GM18861 (cell line): ENCODE data around the gene NELFA.

ENCODE experiments used
- ATAC-seq: cut with Tn5 transposase; IDR thresholded peaks from one replicate; pipeline ENCODE4 v1.9.1; 2021; ENCODE audit not compliant: unreplicated experiment

NELFA gene

GRCh38 chr4:2008921-2009650, at the start of gene NELFA:
Gene NELFA (minus strand): TSS chr4:2008974. CDS start chr4:2008959, 15 bp downstream.
- ATAC-seq, result peak; percentile 74

- ATAC-seq, result no peak
Observed at GRCh38 chr4:2057382-2058065, 48.8 kb upstream of the NELFA start.

GRCh38 chr4:2054217-2054616, 45.4 kb upstream of the NELFA start:
- ATAC-seq, result no peak

- no peak for ATAC-seq
Observed at GRCh38 chr4:2051086-2051485, 42.3 kb upstream of the NELFA start.

GRCh38 chr4:2049811-2050210, 41.0 kb upstream of the NELFA start:
- ATAC-seq, result no peak

- no peak for ATAC-seq
Observed at GRCh38 chr4:2049381-2049780, 40.6 kb upstream of the NELFA start.

- ATAC-seq, result no peak
Observed at GRCh38 chr4:2048831-2049230, 40.1 kb upstream of the NELFA start.

- no peak for ATAC-seq
Observed at GRCh38 chr4:2047781-2048581, 39.2 kb upstream of the NELFA start.

GRCh38 chr4:2047031-2047660, 38.4 kb upstream of the NELFA start:
- ATAC-seq, result no peak

GRCh38 chr4:2046031-2046961, 37.5 kb upstream of the NELFA start:
- no peak for ATAC-seq

GRCh38 chr4:2045518-2045951, 36.8 kb upstream of the NELFA start:
- no peak for ATAC-seq

- ATAC-seq, result no peak
Observed at GRCh38 chr4:2044542-2045517, 36.1 kb upstream of the NELFA start.

- no peak for ATAC-seq
Observed at GRCh38 chr4:2044119-2044485, 35.3 kb upstream of the NELFA start.

GRCh38 chr4:2043396-2044118, 34.8 kb upstream of the NELFA start:
- no peak for ATAC-seq

- ATAC-seq, result no peak
Observed at GRCh38 chr4:2042947-2043395, 34.2 kb upstream of the NELFA start.

GRCh38 chr4:2042204-2042946, 33.6 kb upstream of the NELFA start:
- no peak for ATAC-seq

GRCh38 chr4:2041239-2042130, 32.7 kb upstream of the NELFA start:
- ATAC-seq, result no peak
